Erythroblast (primary cell): Measurements from ENCODE around the gene PTBP2.

Experiments used
- GATA1 ChIP-seq: IDR thresholded peaks from 2 replicates; pipeline ENCODE4 v1.6.1; 2011; ENCODE audit warnings: low read depth, mild to moderate bottlenecking, control low read depth, low read length, moderate library complexity
- POLR2A ChIP-seq: IDR thresholded peaks from 2 replicates; pipeline ENCODE4 v1.6.1; 2011; ENCODE audit warnings: mild to moderate bottlenecking, low read length

DNA sequence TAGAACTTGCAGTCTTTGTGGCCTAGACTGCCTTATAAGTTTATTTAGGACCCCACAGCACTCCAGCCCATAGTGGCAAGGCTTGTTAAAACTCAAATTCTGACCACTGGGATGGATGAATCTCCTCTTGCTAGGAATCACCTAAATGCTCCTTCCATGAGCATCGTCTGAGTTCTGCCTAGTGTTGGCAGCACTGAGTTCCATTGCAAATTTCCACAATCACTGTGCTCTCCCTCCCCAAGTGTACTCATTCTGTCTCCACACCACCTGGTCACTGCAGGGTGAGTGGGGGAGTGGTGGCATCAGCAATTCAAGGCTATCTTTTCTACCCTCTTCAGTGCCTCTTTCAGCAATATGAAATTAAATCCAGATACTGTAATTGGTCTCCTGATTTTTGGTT is 46.7 kb upstream of the PTBP2 start:
- TF ChIP-seq POLR2A (no peak), GATA1 (no peak)
